Measurements from ENCODE around the gene CDHR2. TPM values are rescaled to one million over a fixed set of nuclear protein-coding genes. Genes with fewer than 3 reads are reported as not detected.

The CDHR2 gene
- total and polyA plus RNA-seq, 2 of the 13 experiments (the other 11 are each of a cell fraction or from before 2014, with no cell fraction given), result 17.9 to 20.9 TPM

DNA sequence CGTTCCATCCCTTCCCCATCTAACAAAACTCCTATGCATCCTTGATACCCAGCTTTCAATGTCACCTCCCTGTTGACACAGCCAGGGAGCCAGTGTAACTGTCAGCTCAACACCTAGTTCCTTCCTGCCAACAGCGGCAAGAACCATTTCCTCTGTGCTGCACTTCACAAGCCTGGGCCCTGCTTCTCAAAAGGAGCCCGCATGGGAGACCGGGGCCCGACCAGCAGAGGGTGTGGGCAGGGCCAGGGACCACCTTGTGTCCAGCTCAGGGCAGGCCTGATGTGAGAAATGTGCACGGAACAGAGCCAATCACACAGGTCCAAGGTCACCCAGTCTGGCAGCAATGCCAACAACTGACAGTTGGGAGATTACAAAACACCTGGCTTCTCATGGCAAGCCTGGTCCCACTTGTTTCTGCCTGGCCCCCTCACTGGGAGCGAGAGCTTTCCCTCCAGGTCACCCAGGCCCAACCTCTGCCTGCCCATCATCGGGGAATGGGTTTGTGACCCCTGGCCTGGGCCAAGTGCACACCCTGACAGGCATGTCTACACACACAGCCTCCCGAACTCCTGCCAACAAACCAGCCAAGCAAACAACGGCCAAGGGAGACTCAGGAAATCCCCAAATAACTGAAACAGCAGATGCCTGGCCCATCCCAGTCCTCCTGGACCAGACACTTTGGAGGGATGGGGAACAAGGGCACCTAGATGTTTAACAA lies 15.1 kb upstream of the CDHR2 start (continued):
- TF ChIP-seq CBX2 (IDR thresholded peaks at IDR 0.05; ENCODE audit: low read depth, low read length) (no peak), CBX2 (CRISPR knock-in tag; IDR thresholded peaks at IDR 0.05; ENCODE audit: low read depth) (no peak), PHF8 (CRISPR knock-in tag; IDR thresholded peaks at IDR 0.05) (no peak), MAZ (IDR thresholded peaks at IDR 0.05; ENCODE audit: borderline replicate concordance, low read depth, low read length) (no peak), MAZ (CRISPR knock-in tag; IDR thresholded peaks at IDR 0.05; ENCODE audit: low read depth) (peak; percentile 45; the same call in 1 of the 2 replicates), TGIF2 (CRISPR knock-in tag; IDR thresholded peaks at IDR 0.05) (peak; percentile 94), NFIC (IDR thresholded peaks at IDR 0.05; ENCODE audit: low read length) (no peak), SALL1 (CRISPR knock-in tag; IDR thresholded peaks at IDR 0.05) (0 out of 2 replicates have a peak, but pooled peaks have one; percentile 28), NR2F6 (IDR thresholded peaks at IDR 0.05) (0 out of 2 replicates have a peak, but pooled peaks have one; percentile 13), NR2F6 (CRISPR knock-in tag; IDR thresholded peaks at IDR 0.05) (0 out of 2 replicates have a peak, but pooled peaks have one; percentile 13), ZNF788 (CRISPR knock-in tag; IDR thresholded peaks at IDR 0.05; ENCODE audit: borderline replicate concordance) (peak; percentile 38; the same call in 1 of the 2 replicates), ESRRA (CRISPR knock-in tag; IDR thresholded peaks at IDR 0.05; ENCODE audit: low read depth) (peak; percentile 46; the same call in 1 of the 2 replicates), SAP130 (CRISPR knock-in tag; IDR thresholded peaks at IDR 0.05; ENCODE audit: low read depth) (peak; percentile 68), NCOA5 (CRISPR knock-in tag; IDR thresholded peaks at IDR 0.05) (no peak)
- TF ChIP-seq, protein P1, sequence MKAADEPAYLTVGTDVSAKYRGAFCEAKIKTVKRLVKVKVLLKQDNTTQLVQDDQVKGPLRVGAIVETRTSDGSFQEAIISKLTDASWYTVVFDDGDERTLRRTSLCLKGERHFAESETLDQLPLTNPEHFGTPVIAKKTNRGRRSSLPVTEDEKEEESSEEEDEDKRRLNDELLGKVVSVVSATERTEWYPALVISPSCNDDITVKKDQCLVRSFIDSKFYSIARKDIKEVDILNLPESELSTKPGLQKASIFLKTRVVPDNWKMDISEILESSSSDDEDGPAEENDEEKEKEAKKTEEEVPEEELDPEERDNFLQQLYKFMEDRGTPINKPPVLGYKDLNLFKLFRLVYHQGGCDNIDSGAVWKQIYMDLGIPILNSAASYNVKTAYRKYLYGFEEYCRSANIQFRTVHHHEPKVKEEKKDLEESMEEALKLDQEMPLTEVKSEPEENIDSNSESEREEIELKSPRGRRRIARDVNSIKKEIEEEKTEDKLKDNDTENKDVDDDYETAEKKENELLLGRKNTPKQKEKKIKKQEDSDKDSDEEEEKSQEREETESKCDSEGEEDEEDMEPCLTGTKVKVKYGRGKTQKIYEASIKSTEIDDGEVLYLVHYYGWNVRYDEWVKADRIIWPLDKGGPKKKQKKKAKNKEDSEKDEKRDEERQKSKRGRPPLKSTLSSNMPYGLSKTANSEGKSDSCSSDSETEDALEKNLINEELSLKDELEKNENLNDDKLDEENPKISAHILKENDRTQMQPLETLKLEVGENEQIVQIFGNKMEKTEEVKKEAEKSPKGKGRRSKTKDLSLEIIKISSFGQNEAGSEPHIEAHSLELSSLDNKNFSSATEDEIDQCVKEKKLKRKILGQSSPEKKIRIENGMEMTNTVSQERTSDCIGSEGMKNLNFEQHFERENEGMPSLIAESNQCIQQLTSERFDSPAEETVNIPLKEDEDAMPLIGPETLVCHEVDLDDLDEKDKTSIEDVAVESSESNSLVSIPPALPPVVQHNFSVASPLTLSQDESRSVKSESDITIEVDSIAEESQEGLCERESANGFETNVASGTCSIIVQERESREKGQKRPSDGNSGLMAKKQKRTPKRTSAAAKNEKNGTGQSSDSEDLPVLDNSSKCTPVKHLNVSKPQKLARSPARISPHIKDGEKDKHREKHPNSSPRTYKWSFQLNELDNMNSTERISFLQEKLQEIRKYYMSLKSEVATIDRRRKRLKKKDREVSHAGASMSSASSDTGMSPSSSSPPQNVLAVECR (CRISPR knock-in tag; IDR thresholded peaks at IDR 0.05; ENCODE audit: borderline replicate concordance), result peak; percentile 37; the same call in 1 of the 2 replicates
- TF ChIP-seq, protein P2, sequence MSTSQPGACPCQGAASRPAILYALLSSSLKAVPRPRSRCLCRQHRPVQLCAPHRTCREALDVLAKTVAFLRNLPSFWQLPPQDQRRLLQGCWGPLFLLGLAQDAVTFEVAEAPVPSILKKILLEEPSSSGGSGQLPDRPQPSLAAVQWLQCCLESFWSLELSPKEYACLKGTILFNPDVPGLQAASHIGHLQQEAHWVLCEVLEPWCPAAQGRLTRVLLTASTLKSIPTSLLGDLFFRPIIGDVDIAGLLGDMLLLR (CRISPR knock-in tag; IDR thresholded peaks at IDR 0.05), result peak; percentile 43; the same call in 1 of the 2 replicates
- TF ChIP-seq, protein P3, sequence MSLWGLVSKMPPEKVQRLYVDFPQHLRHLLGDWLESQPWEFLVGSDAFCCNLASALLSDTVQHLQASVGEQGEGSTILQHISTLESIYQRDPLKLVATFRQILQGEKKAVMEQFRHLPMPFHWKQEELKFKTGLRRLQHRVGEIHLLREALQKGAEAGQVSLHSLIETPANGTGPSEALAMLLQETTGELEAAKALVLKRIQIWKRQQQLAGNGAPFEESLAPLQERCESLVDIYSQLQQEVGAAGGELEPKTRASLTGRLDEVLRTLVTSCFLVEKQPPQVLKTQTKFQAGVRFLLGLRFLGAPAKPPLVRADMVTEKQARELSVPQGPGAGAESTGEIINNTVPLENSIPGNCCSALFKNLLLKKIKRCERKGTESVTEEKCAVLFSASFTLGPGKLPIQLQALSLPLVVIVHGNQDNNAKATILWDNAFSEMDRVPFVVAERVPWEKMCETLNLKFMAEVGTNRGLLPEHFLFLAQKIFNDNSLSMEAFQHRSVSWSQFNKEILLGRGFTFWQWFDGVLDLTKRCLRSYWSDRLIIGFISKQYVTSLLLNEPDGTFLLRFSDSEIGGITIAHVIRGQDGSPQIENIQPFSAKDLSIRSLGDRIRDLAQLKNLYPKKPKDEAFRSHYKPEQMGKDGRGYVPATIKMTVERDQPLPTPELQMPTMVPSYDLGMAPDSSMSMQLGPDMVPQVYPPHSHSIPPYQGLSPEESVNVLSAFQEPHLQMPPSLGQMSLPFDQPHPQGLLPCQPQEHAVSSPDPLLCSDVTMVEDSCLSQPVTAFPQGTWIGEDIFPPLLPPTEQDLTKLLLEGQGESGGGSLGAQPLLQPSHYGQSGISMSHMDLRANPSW (CRISPR knock-in tag; IDR thresholded peaks at IDR 0.05; ENCODE audit: borderline replicate concordance), result no peak
- TF ChIP-seq, protein P4, sequence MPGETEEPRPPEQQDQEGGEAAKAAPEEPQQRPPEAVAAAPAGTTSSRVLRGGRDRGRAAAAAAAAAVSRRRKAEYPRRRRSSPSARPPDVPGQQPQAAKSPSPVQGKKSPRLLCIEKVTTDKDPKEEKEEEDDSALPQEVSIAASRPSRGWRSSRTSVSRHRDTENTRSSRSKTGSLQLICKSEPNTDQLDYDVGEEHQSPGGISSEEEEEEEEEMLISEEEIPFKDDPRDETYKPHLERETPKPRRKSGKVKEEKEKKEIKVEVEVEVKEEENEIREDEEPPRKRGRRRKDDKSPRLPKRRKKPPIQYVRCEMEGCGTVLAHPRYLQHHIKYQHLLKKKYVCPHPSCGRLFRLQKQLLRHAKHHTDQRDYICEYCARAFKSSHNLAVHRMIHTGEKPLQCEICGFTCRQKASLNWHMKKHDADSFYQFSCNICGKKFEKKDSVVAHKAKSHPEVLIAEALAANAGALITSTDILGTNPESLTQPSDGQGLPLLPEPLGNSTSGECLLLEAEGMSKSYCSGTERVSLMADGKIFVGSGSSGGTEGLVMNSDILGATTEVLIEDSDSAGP (CRISPR knock-in tag; IDR thresholded peaks at IDR 0.05; ENCODE audit: borderline replicate concordance), result peak; percentile 33; the same call in 1 of the 2 replicates
- TF ChIP-seq, protein P5, sequence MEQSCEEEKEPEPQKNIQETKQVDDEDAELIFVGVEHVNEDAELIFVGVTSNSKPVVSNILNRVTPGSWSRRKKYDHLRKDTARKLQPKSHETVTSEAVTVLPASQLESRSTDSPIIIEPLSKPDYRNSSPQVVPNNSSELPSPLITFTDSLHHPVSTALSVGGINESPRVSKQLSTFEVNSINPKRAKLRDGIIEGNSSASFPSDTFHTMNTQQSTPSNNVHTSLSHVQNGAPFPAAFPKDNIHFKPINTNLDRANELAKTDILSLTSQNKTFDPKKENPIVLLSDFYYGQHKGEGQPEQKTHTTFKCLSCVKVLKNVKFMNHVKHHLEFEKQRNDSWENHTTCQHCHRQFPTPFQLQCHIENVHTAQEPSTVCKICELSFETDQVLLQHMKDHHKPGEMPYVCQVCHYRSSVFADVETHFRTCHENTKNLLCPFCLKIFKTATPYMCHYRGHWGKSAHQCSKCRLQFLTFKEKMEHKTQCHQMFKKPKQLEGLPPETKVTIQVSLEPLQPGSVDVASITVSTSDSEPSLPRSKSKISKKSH (CRISPR knock-in tag; IDR thresholded peaks at IDR 0.05; ENCODE audit: borderline replicate concordance), result 0 out of 2 replicates have a peak, but pooled peaks have one; percentile 47

Data from HepG2 (cell line).